ENCODE results near the gene DUSP5. TPM values are rescaled to one million over a fixed set of nuclear protein-coding genes. Genes with fewer than 3 reads are reported as not detected.
"Not testable (repeated sequence)": the region's sequence is repeated elsewhere in the genome, so short reads cannot be mapped to it uniquely, and the experiment has no call there.

DUSP5 gene
- total and polyA plus RNA-seq, 3 donors from 2014 or later, result 42.7 to 57.5 (median 42.8) TPM

DNA sequence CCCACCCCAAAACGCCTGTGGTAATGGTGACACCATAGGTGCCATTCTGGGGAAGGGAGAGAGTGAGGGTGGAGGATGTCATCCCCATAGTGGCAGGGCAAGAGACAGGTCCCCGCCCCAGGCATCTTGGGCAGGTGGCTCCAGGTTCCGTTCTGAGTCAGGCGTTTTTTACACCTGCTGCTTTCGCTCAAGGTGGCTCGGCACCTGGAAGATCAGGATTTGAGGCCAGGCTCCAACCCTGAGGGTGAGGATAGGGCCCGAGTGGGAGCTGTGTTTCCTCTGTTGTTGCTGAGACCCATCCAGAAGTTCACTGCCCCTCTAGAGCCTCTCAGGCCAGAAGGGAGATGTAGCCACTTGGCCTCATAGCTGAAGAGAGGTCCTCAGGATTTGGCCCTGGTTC lies 36.6 kb upstream of the DUSP5 start:
- H3K27ac ChIP-seq, result no peak overlapping the region
- DNase-seq, result no peak
- WGBS, 2 donors, result 89 to 100% methylated on average over 2 to 7 of the region's 7 CpGs
- H3K9me3 ChIP-seq, result no peaks in the 10 kb centered on the region
- intact Hi-C loops (cut with DNase I; ENCODE audit: low total_unique reads), result no loop called here
- H3K36me3 ChIP-seq (ENCODE audit: low read depth, missing control alignments), result no peaks in the 10 kb centered on the region
- no peaks in the 10 kb centered on the region for H3K27me3 ChIP-seq
- no peak overlapping the region for H3K4me3 ChIP-seq
- TF ChIP-seq POLR2A (IDR thresholded peaks at IDR 0.05), result no peak
- TF ChIP-seq, protein P1, sequence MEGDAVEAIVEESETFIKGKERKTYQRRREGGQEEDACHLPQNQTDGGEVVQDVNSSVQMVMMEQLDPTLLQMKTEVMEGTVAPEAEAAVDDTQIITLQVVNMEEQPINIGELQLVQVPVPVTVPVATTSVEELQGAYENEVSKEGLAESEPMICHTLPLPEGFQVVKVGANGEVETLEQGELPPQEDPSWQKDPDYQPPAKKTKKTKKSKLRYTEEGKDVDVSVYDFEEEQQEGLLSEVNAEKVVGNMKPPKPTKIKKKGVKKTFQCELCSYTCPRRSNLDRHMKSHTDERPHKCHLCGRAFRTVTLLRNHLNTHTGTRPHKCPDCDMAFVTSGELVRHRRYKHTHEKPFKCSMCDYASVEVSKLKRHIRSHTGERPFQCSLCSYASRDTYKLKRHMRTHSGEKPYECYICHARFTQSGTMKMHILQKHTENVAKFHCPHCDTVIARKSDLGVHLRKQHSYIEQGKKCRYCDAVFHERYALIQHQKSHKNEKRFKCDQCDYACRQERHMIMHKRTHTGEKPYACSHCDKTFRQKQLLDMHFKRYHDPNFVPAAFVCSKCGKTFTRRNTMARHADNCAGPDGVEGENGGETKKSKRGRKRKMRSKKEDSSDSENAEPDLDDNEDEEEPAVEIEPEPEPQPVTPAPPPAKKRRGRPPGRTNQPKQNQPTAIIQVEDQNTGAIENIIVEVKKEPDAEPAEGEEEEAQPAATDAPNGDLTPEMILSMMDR (IDR thresholded peaks at IDR 0.05), result no peak
- H3K4me1 ChIP-seq, result no peaks in the 10 kb centered on the region

DNA sequence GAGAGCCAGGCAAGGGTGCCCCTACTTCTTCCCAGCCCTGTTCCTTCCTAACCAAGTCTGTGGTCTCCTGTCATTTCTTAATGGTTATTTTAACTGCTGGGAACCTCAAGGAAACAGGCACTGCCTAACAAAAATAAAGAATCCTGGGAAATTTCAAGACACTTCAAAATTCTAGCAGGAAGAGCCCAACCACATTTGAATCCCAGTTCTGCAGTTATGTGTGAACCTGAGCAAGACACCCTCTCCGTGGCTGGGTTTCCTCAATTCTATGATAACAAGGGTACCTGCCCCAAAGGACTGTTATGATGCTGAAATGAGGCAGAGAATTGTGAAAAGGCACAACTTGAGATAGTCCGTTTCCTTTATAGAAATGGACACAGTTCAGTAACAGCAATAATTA lies 36.2 kb upstream of the DUSP5 start:
- Histone ChIP-seq H3K9me3 (no peaks in the 10 kb centered on the region), H3K4me1 (no peaks in the 10 kb centered on the region), H3K4me3 (no peak overlapping the region), H3K36me3 (ENCODE audit: low read depth, missing control alignments) (no peaks in the 10 kb centered on the region), H3K27ac (no peak overlapping the region), H3K27me3 (no peaks in the 10 kb centered on the region)
- 46 to 66% methylated on average over 2 of the region's 2 CpGs for WGBS, 2 donors
- intact Hi-C loops (cut with DNase I; ENCODE audit: low total_unique reads), result no loop called here
- no peak for TF ChIP-seq POLR2A (IDR thresholded peaks at IDR 0.05)
- no peak for DNase-seq

GRCh38 chr10:110462166-110463095 lies 35.3 kb upstream of the DUSP5 start:
- Histone ChIP-seq H3K36me3 (ENCODE audit: low read depth, missing control alignments) (no peaks in the 10 kb centered on the region), H3K27me3 (no peaks in the 10 kb centered on the region), H3K9me3 (no peaks in the 10 kb centered on the region), H3K27ac (no peak overlapping the region), H3K4me3 (no peak overlapping the region), H3K4me1 (no peaks in the 10 kb centered on the region)
- DNase-seq, result no peak
- WGBS, 2 donors, result 86% methylated on average over 19 of the region's 19 CpGs
- intact Hi-C loops (cut with DNase I; ENCODE audit: low total_unique reads), result no loop called here
- TF ChIP-seq POLR2A (IDR thresholded peaks at IDR 0.05), result no peak
- TF ChIP-seq, protein P1 (IDR thresholded peaks at IDR 0.05), result no peak

DNA sequence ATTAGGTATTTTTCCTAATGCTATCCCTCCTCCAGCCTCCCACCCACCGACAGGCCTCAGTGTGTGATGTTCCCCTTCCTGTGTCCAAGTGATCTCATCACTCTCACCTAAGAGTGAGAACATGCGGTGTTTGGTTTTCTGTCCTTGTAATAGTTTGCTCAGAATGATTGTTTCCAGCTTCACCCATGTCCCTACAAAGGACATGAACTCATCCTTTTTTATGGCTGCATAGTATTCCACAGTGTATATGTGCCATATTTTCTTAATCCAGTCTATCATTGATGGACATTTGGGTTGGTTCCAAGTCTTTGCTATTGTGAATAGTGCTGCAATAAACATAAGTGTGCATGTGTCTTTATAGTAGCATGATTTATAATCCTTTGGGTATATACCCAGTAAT lies 29.4 kb upstream of the DUSP5 start:
- H3K36me3 ChIP-seq (ENCODE audit: low read depth, missing control alignments); H3K27ac ChIP-seq; DNase-seq; intact Hi-C loops (cut with DNase I; ENCODE audit: low total_unique reads); H3K9me3 ChIP-seq; H3K4me1 ChIP-seq; H3K27me3 ChIP-seq; H3K4me3 ChIP-seq: not testable (repeated sequence)
- WGBS, 2 donors, result 93 to 97% methylated on average over 2 of the region's 2 CpGs

GRCh38 chr10:110470541-110470940 lies 27.2 kb upstream of the DUSP5 start:
- H3K4me3 ChIP-seq; H3K36me3 ChIP-seq (ENCODE audit: low read depth, missing control alignments); H3K27me3 ChIP-seq; H3K27ac ChIP-seq; H3K9me3 ChIP-seq; DNase-seq; H3K4me1 ChIP-seq; intact Hi-C loops (cut with DNase I; ENCODE audit: low total_unique reads): not testable (repeated sequence)
- 68 to 87% methylated on average over 7 to 10 of the region's 10 CpGs for WGBS, 2 donors

DNA sequence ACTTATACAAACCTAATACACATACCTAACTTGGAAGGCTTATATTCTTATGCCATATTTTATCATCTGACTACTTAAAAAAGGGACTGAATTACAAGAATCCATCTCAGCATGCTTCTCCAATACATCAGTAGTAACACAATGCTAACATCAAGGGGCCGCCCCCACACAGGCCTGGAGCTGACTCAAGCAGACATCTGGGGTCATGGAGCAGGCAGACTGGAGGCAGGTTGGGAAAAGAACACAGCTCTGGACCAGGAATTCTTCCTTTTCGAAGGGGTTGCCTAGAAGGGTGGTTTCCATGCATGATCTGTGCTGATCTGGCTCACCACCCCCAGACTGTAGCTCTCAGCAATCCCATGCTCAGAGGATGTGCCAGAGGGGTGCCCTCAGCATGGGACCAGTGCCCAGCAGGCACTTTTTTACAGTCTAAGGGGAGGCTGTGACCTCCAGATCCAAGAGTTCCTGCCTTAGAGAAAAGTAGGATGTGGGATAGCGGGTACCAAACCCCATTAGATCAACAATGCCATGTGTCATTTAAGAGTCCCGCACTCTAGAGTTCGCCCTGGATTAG lies 26.1 kb upstream of the DUSP5 start:
- Histone ChIP-seq H3K9me3 (no peaks in the 10 kb centered on the region), H3K4me3 (no peak overlapping the region), H3K36me3 (ENCODE audit: low read depth, missing control alignments) (no peaks in the 10 kb centered on the region), H3K27me3 (no peaks in the 10 kb centered on the region), H3K27ac (no peak overlapping the region), H3K4me1 (no peaks in the 10 kb centered on the region)
- WGBS, 2 donors, result 85% methylated on average over 5 of the region's 5 CpGs
- no peak for DNase-seq
- TF ChIP-seq, protein P1 (IDR thresholded peaks at IDR 0.05), result no peak
- no peak for TF ChIP-seq POLR2A (IDR thresholded peaks at IDR 0.05)
- intact Hi-C loops (cut with DNase I; ENCODE audit: low total_unique reads), result no loop called here
